CD4-positive, alpha-beta T cell treated with Interleukin-2 at 100 ng/mL for 4 hours (primary cell): ENCODE measurements around the gene GSX2.
"Not testable (repeated sequence)": the region's sequence is repeated elsewhere in the genome, so short reads cannot be mapped to it uniquely, and the experiment has no call there.

Source experiments
- DNase-seq: peaks from one replicate; pipeline ENCODE4 v3.0.0-alpha.2; 2020; ENCODE audit warnings: low spot score

The GSX2 gene

DNA sequence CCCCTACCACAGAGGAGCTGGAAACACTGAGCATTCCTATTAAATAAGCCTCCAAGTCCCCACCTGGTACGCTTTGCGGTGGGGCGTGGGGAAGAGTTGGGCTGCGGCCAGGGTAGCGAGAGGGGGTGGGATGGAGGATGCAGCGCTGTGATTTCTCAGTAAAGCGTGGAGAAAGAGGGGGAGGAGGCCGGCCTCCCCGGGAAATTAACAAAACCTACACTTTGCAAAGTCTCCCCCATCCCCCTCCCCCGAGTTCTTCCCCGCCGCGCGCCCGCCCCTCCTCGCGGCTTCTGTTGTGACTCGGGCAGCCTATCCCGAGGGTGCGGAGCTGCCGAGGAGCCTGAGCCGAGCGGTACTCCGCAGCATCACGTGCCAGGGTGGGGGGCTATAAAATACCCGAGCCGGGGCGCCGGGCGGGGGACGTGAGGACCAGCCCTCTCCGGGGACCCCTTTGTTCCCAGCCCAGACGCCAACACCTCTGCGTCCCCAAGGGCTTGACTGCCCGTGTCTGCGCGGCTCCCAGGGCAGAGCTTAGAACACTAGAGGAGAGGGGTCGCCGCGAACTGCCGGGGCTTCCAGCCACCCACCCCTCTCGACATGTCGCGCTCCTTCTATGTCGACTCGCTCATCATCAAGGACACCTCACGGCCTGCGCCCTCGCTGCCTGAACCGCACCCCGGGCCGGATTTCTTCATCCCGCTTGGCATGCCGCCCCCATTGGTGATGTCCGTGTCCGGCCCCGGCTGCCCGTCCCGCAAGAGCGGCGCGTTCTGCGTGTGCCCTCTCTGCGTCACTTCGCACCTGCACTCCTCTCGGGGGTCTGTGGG, at the start of gene GSX2:
Gene GSX2, plus strand, starts transcription at position 416 of the 827 bp plus-strand sequence. Its CDS starts 182 bp downstream, at position 598.
- no peak for DNase-seq

DNA sequence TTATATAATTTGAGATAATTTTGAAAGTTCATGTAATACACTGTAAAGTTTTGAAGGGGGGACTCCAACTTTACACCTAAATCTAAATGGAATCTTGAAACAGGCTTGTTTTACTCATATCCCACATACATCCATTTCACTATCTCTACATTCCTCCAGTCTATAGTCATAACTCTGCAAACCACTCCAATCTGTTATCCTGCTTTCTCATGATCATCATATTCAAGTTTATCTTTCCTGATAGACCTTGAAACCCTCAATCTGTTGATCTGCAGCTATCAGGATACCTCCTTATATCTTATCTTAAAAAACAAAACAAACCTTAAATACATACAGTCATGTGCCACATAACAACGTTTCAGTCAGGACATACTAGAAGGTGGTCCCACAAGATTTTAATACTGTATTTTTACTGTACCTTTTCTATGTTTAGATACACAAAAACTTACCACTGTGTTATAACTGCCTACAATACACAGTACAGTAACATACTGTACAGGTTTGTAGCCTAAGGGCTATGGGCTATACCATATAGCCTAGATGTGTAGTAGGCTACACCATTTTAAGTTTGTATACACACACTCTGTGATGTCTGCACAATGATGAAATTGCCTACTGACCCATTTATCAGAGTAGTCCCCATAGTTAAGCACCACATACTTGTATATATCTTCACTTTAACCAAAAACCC, 49.6 kb upstream of the GSX2 start:
- no peak for DNase-seq

DNA sequence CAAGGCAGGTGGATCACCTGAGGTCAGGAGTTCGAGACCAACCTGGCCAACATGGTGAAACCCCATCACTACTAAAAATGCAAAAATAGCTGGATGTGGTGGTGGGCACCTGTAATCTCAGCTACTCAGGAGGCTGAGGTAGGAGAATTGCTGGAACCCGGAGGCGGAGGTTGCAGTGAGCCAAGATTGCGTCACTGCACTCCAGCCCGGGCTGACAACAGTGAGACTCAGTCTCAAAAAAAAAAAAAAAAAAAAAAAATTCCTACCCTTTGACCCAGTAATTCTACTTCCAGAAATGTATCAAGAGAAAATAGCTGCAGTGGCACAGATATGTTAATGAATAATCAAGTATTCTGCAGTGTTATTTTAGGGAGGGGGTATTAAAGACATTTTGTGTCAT, 46.6 kb upstream of the GSX2 start:
- DNase-seq: not testable (repeated sequence)

GRCh38 chr4:54054501-54054900, 45.5 kb upstream of the GSX2 start:
- DNase-seq: no peak

DNA sequence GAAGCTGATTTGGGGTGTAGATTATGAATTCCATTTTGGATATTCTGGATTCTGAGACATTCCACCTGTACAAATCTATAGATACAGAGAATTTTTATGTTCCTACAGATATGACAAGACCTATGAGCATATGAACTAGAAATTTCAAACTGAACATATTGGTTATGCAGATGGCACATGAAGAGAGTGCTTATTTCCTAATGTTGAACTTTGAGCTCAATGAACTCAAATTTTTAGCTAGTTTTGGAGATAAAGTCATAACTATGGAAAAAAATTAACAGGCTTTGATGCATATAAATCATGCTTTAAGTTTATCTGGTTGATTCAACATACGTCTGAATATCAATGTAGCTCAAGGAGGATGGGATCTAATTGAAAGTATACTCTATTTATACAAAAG, 44.5 kb upstream of the GSX2 start:
- no peak for DNase-seq

DNA sequence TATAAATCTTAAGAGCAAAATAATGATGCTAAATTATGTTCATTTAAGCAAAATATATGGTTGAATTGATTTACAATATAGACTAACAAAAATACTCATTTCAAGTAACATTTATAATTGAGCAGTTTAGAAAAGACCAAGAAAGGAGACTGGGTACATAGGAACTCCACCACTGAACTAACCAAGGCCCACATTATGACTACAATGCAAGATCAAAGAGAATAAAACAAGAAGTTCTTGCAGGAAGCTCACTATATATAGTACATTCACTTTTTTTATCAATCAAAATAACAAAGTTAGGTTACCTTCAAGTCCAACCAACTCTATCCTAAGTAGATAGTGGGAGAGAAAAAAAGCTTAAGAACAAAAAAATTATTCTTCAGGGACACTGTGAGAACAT, 43.6 kb upstream of the GSX2 start:
- no peak for DNase-seq

GRCh38 chr4:54058171-54058570, 41.8 kb upstream of the GSX2 start:
- DNase-seq: peak; percentile 27

- no peak for DNase-seq
Observed at GRCh38 chr4:54060116-54060515, 39.8 kb upstream of the GSX2 start.

DNA sequence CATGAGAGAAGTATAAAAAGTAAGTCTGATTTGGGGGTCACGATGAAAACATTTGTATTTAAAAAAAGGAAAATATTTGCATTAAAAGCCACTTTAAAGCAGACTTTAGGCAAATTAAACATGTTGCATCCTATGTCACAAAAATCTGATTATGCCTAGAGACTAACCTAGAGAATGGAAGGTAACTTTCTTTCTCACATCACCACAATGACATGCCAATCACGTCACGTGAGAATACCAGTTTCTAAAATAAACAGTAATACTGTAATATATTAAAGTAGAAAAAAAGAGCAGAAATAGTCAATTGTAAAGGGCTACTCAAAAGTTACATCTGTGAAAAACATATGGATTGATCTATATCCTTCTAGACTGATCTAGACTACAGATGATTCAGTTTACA, 38.9 kb upstream of the GSX2 start:
- DNase-seq: no peak

- DNase-seq: no peak
Observed at GRCh38 chr4:54061873-54062272, 38.1 kb upstream of the GSX2 start.

DNA sequence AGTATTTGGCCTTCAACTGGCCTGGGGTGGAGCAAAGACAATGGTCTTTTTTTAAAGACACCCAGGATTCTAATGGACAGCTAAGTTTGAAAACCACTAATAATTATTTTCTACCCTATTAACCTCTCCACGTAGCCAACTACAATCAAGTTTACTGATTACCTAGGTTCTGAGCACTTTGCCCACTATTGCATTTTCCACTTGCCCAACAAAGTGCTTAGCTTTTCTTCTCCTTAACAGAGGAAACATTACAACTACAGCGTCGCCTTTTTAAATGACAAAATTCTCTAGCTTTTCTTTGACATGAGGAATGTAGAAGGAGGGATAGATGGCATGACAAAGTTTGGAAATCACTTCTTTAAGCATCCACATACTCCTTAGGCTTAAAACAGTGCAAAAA, 37.6 kb upstream of the GSX2 start:
- no peak for DNase-seq

DNA sequence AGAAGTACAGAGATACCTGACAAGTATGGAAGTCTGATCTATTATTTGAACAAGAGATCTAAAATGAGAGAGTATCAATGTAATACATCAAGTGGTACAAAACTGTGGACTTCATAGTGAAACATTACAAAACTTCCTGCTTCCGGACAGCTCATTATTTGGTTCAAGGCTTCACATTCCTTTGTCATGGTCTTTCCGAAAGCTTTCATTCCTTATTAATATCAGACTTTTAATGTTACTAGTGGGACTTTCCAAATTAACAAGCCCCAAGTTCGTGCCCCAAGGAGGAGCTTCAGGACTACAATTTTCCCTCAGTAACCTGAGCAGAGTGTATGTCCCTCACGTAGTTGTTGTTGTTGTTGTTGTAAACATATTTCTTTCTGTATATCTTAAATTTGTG, 36.7 kb upstream of the GSX2 start:
- DNase-seq: peak; percentile 24

DNA sequence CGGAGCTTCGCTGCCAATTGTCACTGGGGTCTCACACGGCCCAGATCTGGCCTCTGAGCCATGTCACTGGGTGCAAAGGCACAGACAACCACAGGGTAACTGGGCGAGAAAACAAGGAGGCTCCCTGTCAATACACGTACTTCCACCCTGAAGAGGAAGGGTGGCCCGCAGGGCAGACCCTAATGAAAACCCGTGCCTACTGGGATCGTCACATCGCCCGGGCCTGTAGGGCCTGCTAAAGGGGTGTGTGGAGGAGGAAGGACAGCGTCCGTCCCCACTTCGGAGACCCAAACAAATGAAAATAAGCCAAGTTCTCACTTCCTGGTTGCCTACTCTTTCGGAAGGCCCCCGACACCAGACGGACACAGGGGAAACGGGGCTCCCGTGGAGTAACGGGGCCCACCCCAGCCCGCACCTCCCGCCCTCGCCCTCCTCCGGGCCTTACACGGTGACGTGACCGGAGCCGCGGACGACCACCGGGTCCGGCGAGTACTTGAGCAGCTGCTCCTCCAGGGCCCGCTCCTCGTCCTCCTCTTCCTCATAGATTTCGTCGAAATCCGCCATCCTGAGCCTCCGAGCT, 36.1 kb upstream of the GSX2 start:
- DNase-seq: peak; percentile 25

GRCh38 chr4:54064317-54065111, 35.4 kb upstream of the GSX2 start, which contains the start of gene CHIC2:
TSS of gene CHIC2 (minus strand) at chr4:54064605. CDS start at chr4:54064300, 305 bp downstream.
- peak; percentile 97 for DNase-seq

- DNase-seq: no peak
Observed at GRCh38 chr4:54065282-54066087, 34.5 kb upstream of the GSX2 start.

- no peak for DNase-seq
Observed at GRCh38 chr4:54066088-54066415, 33.9 kb upstream of the GSX2 start.

DNA sequence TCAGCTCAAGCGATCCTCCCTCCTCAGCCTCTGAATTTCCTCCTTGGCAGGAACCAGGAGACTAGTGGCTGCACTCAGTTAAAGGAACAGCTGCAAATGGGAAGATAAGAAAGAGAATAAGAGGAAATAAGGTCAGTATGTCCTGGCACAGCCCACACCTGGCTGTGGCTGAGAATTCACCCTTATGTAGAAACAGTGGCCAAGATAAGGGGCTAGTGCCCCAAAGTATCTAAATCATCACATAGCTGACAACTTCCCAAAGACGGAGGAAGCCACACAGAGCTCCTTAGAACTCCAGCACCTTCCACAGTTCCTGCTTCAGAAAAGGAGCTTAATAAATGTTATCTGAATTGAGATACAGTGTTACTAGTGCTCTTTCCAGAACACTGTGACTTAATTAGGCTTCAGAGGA, 33.2 kb upstream of the GSX2 start:
- no peak for DNase-seq

DNA sequence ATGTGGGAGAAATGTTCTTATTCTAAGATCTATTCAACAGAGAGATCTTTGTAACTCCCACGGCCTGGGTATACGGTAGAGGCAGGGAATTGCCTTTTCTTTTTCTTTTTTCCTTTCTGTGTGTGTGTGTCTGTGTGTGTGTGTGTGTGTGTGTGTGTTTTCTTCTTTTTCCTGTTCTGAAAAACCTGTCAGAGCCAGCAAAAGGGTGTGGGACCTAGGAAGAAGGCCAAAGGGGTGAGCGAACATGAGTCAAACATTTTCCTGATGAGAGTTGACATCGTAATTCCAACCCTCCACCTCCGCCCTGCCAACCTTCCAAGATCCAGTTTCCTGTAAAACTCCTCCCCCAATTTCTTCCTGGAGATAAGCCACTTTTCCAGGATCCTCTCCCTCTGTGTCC, 32.8 kb upstream of the GSX2 start:
- DNase-seq: no peak

- no peak for DNase-seq
Observed at GRCh38 chr4:54073271-54073880, 26.6 kb upstream of the GSX2 start.

DNA sequence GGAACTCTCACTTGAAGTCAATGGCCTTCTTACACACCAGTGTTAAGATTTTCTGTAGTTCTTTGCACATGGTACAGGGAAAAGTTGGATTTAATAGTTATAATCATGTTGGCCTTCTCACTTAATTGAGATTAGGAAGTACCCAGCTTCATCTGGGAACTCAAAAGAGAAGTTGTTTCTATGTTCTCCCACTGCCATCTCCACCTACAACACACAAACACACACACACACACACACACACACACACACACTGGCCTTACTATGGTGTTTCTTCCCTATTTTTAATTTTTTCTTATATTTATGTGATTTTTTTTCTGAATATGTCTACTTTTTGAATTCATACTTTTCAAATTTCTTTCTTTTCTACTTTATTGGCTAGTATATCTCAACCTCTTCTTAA, 25.6 kb upstream of the GSX2 start:
- DNase-seq: no peak

GRCh38 chr4:54076673-54077072, 23.3 kb upstream of the GSX2 start:
- DNase-seq: no peak
